MM.1S (cell line): ENCODE results near the gene ARHGAP1.

Source experiments
- CTCF ChIP-seq: fragments of 300-600 bp; sonication (generic); IDR thresholded peaks from 2 replicates; pipeline ENCODE4 v1.5.1; 2016; ENCODE audit warnings: antibody characterized with exemption, low read length, mixed read lengths
- EZH2 ChIP-seq: fragments of 300-600 bp; sonication (generic); optimal IDR thresholded peaks from 2 replicates; pipeline ENCODE3; 2017; ENCODE audit warnings: low read depth, mild to moderate bottlenecking, antibody characterized with exemption, low read length, mixed read lengths
- EZH2phosphoT487 ChIP-seq: fragments of 300-600 bp; sonication (generic); IDR thresholded peaks from 2 replicates; pipeline ENCODE4 v1.6.1; 2018; ENCODE audit warnings: antibody characterized with exemption, low read length

- no peak for TF ChIP-seq CTCF
- TF ChIP-seq EZH2: no peak
- no peak for TF ChIP-seq EZH2phosphoT487
Observed at GRCh38 chr11:46722566-46723358, 22.3 kb upstream of the ARHGAP1 start.
